OCI-M1 (cell line): Measurements from ENCODE around the gene DNAI1.
A peak's percentile ranks its signal among the peaks of the same experiment; 100 is the strongest.
"Not testable (repeated sequence)": the region's sequence is repeated elsewhere in the genome, so short reads cannot be mapped to it uniquely, and the experiment has no call there.

ENCODE experiments used
- DNase-seq: peaks from one replicate; lab custom pipeline; 2025; lab: John Stamatoyannopoulos, UW

DNAI1 gene

GRCh38 chr9:34458013-34458958 is at the start of gene DNAI1, which contains the start of gene FAM219A:
TSS of gene DNAI1 (plus strand) at chr9:34458805. CDS start at chr9:34459006, 201 bp downstream.
TSS of gene FAM219A (minus strand) at chr9:34458570. CDS start at chr9:34458263, 307 bp downstream.
- peak; percentile 98 for DNase-seq

GRCh38 chr9:34409154-34409553 is 49.5 kb upstream of the DNAI1 start:
- no peak for DNase-seq

- DNase-seq, result no peak
Observed at GRCh38 chr9:34412336-34412735, 46.3 kb upstream of the DNAI1 start.

GRCh38 chr9:34413231-34413852 is 45.3 kb upstream of the DNAI1 start:
- peak; percentile 70 for DNase-seq

GRCh38 chr9:34417734-34418133 is 40.9 kb upstream of the DNAI1 start:
- no peak for DNase-seq

GRCh38 chr9:34419716-34420504 is 38.7 kb upstream of the DNAI1 start:
- no peak for DNase-seq

GRCh38 chr9:34426347-34427074 is 32.1 kb upstream of the DNAI1 start:
- DNase-seq, result peak; percentile 28

- no peak for DNase-seq
Observed at GRCh38 chr9:34428325-34428958, 30.2 kb upstream of the DNAI1 start.

GRCh38 chr9:34430843-34431437 is 27.7 kb upstream of the DNAI1 start:
- peak; percentile 41 for DNase-seq

GRCh38 chr9:34431667-34432066 is 26.9 kb upstream of the DNAI1 start:
- DNase-seq, result peak; percentile 2

GRCh38 chr9:34437006-34437925 is 21.3 kb upstream of the DNAI1 start:
- DNase-seq, result peak; percentile 83

- not testable (repeated sequence) for DNase-seq
Observed at GRCh38 chr9:34437926-34438307, 20.7 kb upstream of the DNAI1 start.

GRCh38 chr9:34438465-34438864 is 20.1 kb upstream of the DNAI1 start:
- DNase-seq, result not testable (repeated sequence)

- DNase-seq, result no peak
Observed at GRCh38 chr9:34440017-34440416, 18.6 kb upstream of the DNAI1 start.

GRCh38 chr9:34442770-34443169 is 15.8 kb upstream of the DNAI1 start:
- no peak for DNase-seq

- no peak for DNase-seq
Observed at GRCh38 chr9:34443533-34443932, 15.1 kb upstream of the DNAI1 start.

GRCh38 chr9:34443976-34444375 is 14.6 kb upstream of the DNAI1 start:
- DNase-seq, result no peak

GRCh38 chr9:34446468-34446891 is 12.1 kb upstream of the DNAI1 start:
- no peak for DNase-seq

GRCh38 chr9:34446951-34447350 is 11.7 kb upstream of the DNAI1 start:
- no peak for DNase-seq

- DNase-seq, result no peak
Observed at GRCh38 chr9:34450644-34451043, 8.0 kb upstream of the DNAI1 start.
